ENCODE results near the gene MYRIP. TPM values are rescaled to one million over a fixed set of nuclear protein-coding genes. Genes with fewer than 3 reads are reported as not detected.

MYRIP gene
- polyA plus RNA-seq, 1 experiment: not detected

GRCh38 chr3:40187945-40188344 is 378.5 kb downstream of the MYRIP start:
- DNase-seq (ENCODE audit: low read depth, low spot score): no peak
- CTCF ChIA-PET: no interaction called here
- no peaks in the 10 kb centered on the region for H3K27me3 ChIP-seq (ENCODE audit: control insufficient read depth, insufficient read depth, low read length)
- POLR2A ChIA-PET: no interaction called here
- TF ChIP-seq CTCF (IDR thresholded peaks at IDR 0.05; ENCODE audit: low read depth, low read length): no peak
- no peak overlapping the region for H3K4me3 ChIP-seq (ENCODE audit: low read depth, low read length)
- no peak overlapping the region for H3K27ac ChIP-seq (ENCODE audit: low read depth, low read length)
- H3K9me3 ChIP-seq (ENCODE audit: control insufficient read depth, insufficient read depth, low read length): no peaks in the 10 kb centered on the region

GRCh38 chr3:40189118-40189517 is 379.7 kb downstream of the MYRIP start:
- ChIA-PET POLR2A (no interaction called here), CTCF (interaction anchor here (0.5 to 7.4 kb wide), 4 partner anchors 10 to 520 kb away, joined by 3 to 333 read pairs (median 40); no protein-coding TSS in a partner anchor)
- no peak for TF ChIP-seq CTCF (IDR thresholded peaks at IDR 0.05; ENCODE audit: low read depth, low read length)
- Histone ChIP-seq H3K9me3 (ENCODE audit: control insufficient read depth, insufficient read depth, low read length) (no peaks in the 10 kb centered on the region), H3K4me3 (ENCODE audit: low read depth, low read length) (no peak overlapping the region), H3K27me3 (ENCODE audit: control insufficient read depth, insufficient read depth, low read length) (no peaks in the 10 kb centered on the region), H3K27ac (ENCODE audit: low read depth, low read length) (no peak overlapping the region)
- DNase-seq (ENCODE audit: low read depth, low spot score): no peak

GRCh38 chr3:40190056-40190455 is 380.6 kb downstream of the MYRIP start:
- TF ChIP-seq CTCF (IDR thresholded peaks at IDR 0.05; ENCODE audit: low read depth, low read length): no peak
- ChIA-PET POLR2A (no interaction called here), CTCF (interaction anchor here (6.6 to 7.4 kb wide), 2 partner anchors 11 to 126 kb away, joined by 76 to 333 read pairs; no protein-coding TSS in a partner anchor)
- no peak overlapping the region for H3K27ac ChIP-seq (ENCODE audit: low read depth, low read length)
- H3K9me3 ChIP-seq (ENCODE audit: control insufficient read depth, insufficient read depth, low read length): no peaks in the 10 kb centered on the region
- DNase-seq (ENCODE audit: low read depth, low spot score): no peak
- H3K4me3 ChIP-seq (ENCODE audit: low read depth, low read length): no peak overlapping the region
- no peaks in the 10 kb centered on the region for H3K27me3 ChIP-seq (ENCODE audit: control insufficient read depth, insufficient read depth, low read length)

- no peak for DNase-seq (ENCODE audit: low read depth, low spot score)
- ChIA-PET CTCF (interaction anchor here (0.5 to 7.4 kb wide), 39 partner anchors 8 to 1281 kb away, joined by 3 to 333 read pairs (median 4); partner anchors contain the start of gene EIF1B), POLR2A (no interaction called here)
- Histone ChIP-seq H3K4me3 (ENCODE audit: low read depth, low read length) (no peak overlapping the region), H3K27me3 (ENCODE audit: control insufficient read depth, insufficient read depth, low read length) (no peaks in the 10 kb centered on the region), H3K27ac (ENCODE audit: low read depth, low read length) (no peak overlapping the region), H3K9me3 (ENCODE audit: control insufficient read depth, insufficient read depth, low read length) (no peaks in the 10 kb centered on the region)
- TF ChIP-seq CTCF (IDR thresholded peaks at IDR 0.05; ENCODE audit: low read depth, low read length): no peak
Measured at GRCh38 chr3:40191251-40191650, 381.8 kb downstream of the MYRIP start.

GRCh38 chr3:40191850-40192448 is 382.5 kb downstream of the MYRIP start:
- ChIA-PET POLR2A (no interaction called here), CTCF (interaction anchor here (0.6 to 7.4 kb wide), 47 partner anchors 8 to 1282 kb away, joined by 3 to 333 read pairs (median 4); partner anchors contain the start of gene EIF1B)
- peak; percentile 10 for DNase-seq (ENCODE audit: low read depth, low spot score)
- H3K27me3 ChIP-seq (ENCODE audit: control insufficient read depth, insufficient read depth, low read length): no peaks in the 10 kb centered on the region
- TF ChIP-seq CTCF (IDR thresholded peaks at IDR 0.05; ENCODE audit: low read depth, low read length): peak; percentile 95
- no peaks in the 10 kb centered on the region for H3K9me3 ChIP-seq (ENCODE audit: control insufficient read depth, insufficient read depth, low read length)
- H3K27ac ChIP-seq (ENCODE audit: low read depth, low read length): no peak overlapping the region
- no peak overlapping the region for H3K4me3 ChIP-seq (ENCODE audit: low read depth, low read length)
